ENCODE measurements around the gene NUCKS1. TPM values are rescaled to one million over a fixed set of nuclear protein-coding genes. Genes with fewer than 3 reads are reported as not detected.

The NUCKS1 gene
- total RNA-seq, 1 experiment from 2014 or later: 237 TPM

DNA sequence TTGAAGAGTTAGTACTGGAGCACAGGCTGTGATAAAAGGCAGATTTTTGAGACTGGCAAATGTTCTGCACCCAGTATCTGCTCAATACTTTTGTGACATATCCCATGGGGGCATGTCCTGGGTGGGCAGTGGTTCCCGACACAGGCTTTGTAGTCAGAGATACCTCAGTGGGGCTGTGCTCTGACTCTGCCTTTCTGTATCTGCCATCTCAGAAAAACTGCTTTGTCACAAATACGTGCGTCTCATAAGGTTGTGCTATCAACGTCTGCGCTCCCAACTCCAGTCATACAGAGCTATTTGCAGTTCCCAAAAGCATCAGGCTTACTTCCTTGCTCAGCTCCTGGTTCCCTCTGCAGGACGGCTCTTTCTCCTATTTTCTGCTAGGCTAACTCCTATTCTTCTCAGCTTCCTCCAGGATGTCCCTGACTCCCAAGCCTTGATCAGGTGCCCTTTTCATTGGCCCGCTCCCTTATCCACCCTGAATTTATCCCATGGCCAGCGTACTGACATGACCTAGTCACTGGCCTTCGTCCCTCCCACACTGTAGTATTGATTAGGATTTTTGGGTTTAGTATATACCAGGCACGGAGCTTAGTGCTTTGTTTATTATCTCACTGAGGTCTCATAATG lies 37.4 kb upstream of the NUCKS1 start:
- peaks cover 0 to 16% of the 10 kb centered on the region in 2 experiments; a peak in 2 of 4 replicates for H3K36me3 ChIP-seq (ENCODE audit: control insufficient read depth in 1 of 2, insufficient read depth in 2 of 2, low read length in 2 of 2)
- intact Hi-C loops (cut with micrococcal nuclease): no loop called here
- no peak overlapping the region for H2AFZ ChIP-seq (ENCODE audit: low read depth, low read length, poor library complexity, severe bottlenecking)
- no peaks in the 10 kb centered on the region for H3K9me3 ChIP-seq (ENCODE audit: control insufficient read depth in 1 of 2, insufficient read depth in 1 of 2, low read depth in 1 of 2, low read length in 2 of 2)
- no peaks in the 10 kb centered on the region for H3K79me2 ChIP-seq (ENCODE audit: insufficient read depth, low read length)
- no peaks in the 10 kb centered on the region for H3K27me3 ChIP-seq (ENCODE audit: insufficient read depth, low read length)
- H3K9me2 ChIP-seq (ENCODE audit: insufficient read depth): no peaks in the 10 kb centered on the region
- ChIA-PET RAD21 (ENCODE audit: low non-redundant PET in 1 of 2, low total read pairs in 2 of 2, uncharacterized antibody in 2 of 2, unreplicated experiment in 2 of 2) (no interaction called here), CTCF (interaction anchor here (1.6 kb wide), 1 partner anchor 190 kb away, joined by 7 read pairs; no protein-coding TSS in a partner anchor), POLR2A (interaction anchor here (1.3 kb wide), 1 partner anchor 12 kb away, joined by 4 read pairs; the partner anchor contains the start of gene RAB29)
- no peak overlapping the region for H3K9ac ChIP-seq (ENCODE audit: low read length)
- BruUV-seq (replicated peaks): no TSS peak
- H3K27ac ChIP-seq (ENCODE audit: low read depth, low read length): no peak overlapping the region
- no peak overlapping the region for H3K4me2 ChIP-seq (ENCODE audit: low read length)
- no peak overlapping the region for H3K4me3 ChIP-seq (replicated peaks in 1 of 2; ENCODE audit: low read depth in 1 of 2, low read length in 2 of 2)
- DNase-seq (ENCODE audit: low read depth, low spot score) (no peak), ATAC-seq (no peak)
- H4K20me1 ChIP-seq (ENCODE audit: insufficient read depth): no peaks in the 10 kb centered on the region
- H3K4me1 ChIP-seq (ENCODE audit: control insufficient read depth in 1 of 2, insufficient read depth in 2 of 2, low read length in 2 of 2): no peaks in the 10 kb centered on the region
- TF ChIP-seq ZNF274 (IDR thresholded peaks at IDR 0.05; ENCODE audit: low read depth, low read length): no peak

DNA sequence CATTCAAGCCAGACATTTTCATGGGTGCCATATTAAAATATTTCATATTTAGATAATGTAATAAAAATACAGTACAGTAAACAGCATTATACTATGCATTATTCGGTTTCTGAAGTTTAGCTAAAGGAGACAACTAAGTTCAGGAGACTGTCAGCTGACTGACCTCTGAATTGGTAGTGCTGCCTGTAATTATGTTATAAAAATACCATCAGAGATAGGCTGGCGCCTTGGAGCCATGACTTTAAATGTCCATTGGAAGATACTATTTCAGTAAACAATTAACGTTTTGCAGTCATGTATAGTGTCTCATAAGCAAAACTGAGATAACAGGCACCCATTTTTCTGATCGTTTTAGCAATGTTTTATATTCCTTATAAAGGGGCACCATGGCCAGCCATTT lies 36.6 kb upstream of the NUCKS1 start:
- no peak for DNase-seq (ENCODE audit: low read depth, low spot score)
- Histone ChIP-seq H3K9me3 (ENCODE audit: control insufficient read depth in 1 of 2, insufficient read depth in 1 of 2, low read depth in 1 of 2, low read length in 2 of 2) (no peaks in the 10 kb centered on the region), H3K27me3 (ENCODE audit: insufficient read depth, low read length) (no peaks in the 10 kb centered on the region), H3K4me1 (ENCODE audit: control insufficient read depth in 1 of 2, insufficient read depth in 2 of 2, low read length in 2 of 2) (no peaks in the 10 kb centered on the region), H2AFZ (ENCODE audit: low read depth, low read length, poor library complexity, severe bottlenecking) (no peak overlapping the region), H3K4me2 (ENCODE audit: low read length) (no peak overlapping the region), H3K36me3 (ENCODE audit: control insufficient read depth in 1 of 2, insufficient read depth in 2 of 2, low read length in 2 of 2) (peaks cover 0 to 11% of the 10 kb centered on the region in 2 experiments; a peak in 2 of 4 replicates), H3K9ac (ENCODE audit: low read length) (no peak overlapping the region), H3K9me2 (ENCODE audit: insufficient read depth) (no peaks in the 10 kb centered on the region), H3K4me3 (replicated peaks in 1 of 2; ENCODE audit: low read depth in 1 of 2, low read length in 2 of 2) (no peak overlapping the region), H3K79me2 (ENCODE audit: insufficient read depth, low read length) (no peaks in the 10 kb centered on the region), H4K20me1 (ENCODE audit: insufficient read depth) (no peaks in the 10 kb centered on the region), H3K27ac (ENCODE audit: low read depth, low read length) (no peak overlapping the region)
- BruUV-seq (replicated peaks): no TSS peak
- intact Hi-C loops (cut with micrococcal nuclease): no loop called here
- ChIA-PET CTCF (interaction anchor here (0.8 kb wide), 1 partner anchor 191 kb away, joined by 4 read pairs; no protein-coding TSS in a partner anchor), POLR2A (no interaction called here), RAD21 (ENCODE audit: low non-redundant PET in 1 of 2, low total read pairs in 2 of 2, uncharacterized antibody in 2 of 2, unreplicated experiment in 2 of 2) (no interaction called here)
- no peak for ATAC-seq
- TF ChIP-seq CEBPB (IDR thresholded peaks at IDR 0.05; ENCODE audit: low read depth) (no peak), ELF1 (IDR thresholded peaks at IDR 0.05; ENCODE audit: borderline replicate concordance, low read depth) (no peak), EZH2phosphoT487 (IDR thresholded peaks at IDR 0.05; ENCODE audit: borderline replicate concordance) (no peak), ZBTB33 (IDR thresholded peaks at IDR 0.05; ENCODE audit: extremely low read depth, insufficient replicate concordance, low read length) (no peak), CTCF (IDR thresholded peaks at IDR 0.05 in 2 of 3, conservative IDR thresholded peaks at IDR 0.05 in 1 of 3; ENCODE audit: borderline replicate concordance in 1 of 3, insufficient read depth in 1 of 3, low read depth in 2 of 3, low read length in 2 of 3) (no peak), ZFX (IDR thresholded peaks at IDR 0.05) (no peak)
